ENCODE measurements around the gene SPIRE1. TPM values are rescaled to one million over a fixed set of nuclear protein-coding genes. Genes with fewer than 3 reads are reported as not detected.

SPIRE1 gene
- total and polyA plus RNA-seq, 2 of the 4 experiments (the other 2 are of a cell fraction), result 11.6 to 31.4 TPM

DNA sequence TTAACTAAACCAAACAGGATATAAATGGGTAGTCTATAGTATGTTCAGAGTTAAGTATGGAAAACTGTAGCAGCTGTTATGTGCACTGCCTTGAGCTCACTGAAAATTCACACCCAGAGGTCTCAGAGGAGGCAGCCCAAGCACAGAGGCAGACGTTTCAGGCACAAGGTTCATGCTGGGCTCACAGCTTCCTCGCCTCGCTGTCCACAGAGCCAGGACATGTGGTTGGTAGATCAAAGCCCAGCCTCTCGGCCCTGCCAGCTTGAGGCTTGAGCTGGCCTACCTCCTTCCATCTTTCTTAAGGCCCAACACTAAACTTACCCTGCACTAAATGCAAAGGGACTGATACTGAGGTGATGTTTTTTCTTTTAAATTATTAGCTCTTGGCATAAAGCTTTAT is 206.5 kb downstream of the SPIRE1 start:
- H4K91ac ChIP-seq (ENCODE audit: insufficient read depth, low read depth, low read length), result no peak overlapping the region
- no peaks in the 10 kb centered on the region for H3K27me3 ChIP-seq (ENCODE audit: control insufficient read depth, insufficient read depth, low read length)
- POLR2A ChIA-PET (ENCODE audit: unreplicated experiment), result no interaction called here
- dilution Hi-C loops (cut with HindIII; ENCODE audit: low sequenced_read_pairs, unreplicated experiment), result no loop called here
- no peak for DNase-seq
- no peak overlapping the region for H2AK5ac ChIP-seq (ENCODE audit: low read depth, low read length)
- no peak overlapping the region for H4K8ac ChIP-seq (ENCODE audit: low read depth in 2 of 2, low read length in 2 of 2)
- no peak overlapping the region for H3K4me2 ChIP-seq (ENCODE audit: low read depth, low read length)
- H2AK9ac ChIP-seq (replicated peaks; ENCODE audit: low read depth, low read length, poor library complexity), result no peak overlapping the region
- no peak overlapping the region for H3K4ac ChIP-seq (ENCODE audit: low read depth, low read length)
- H4K20me1 ChIP-seq (ENCODE audit: insufficient read depth, low read length), result no peaks in the 10 kb centered on the region
- no peak overlapping the region for H4K5ac ChIP-seq (ENCODE audit: low read depth, low read length)
- no peak overlapping the region for H3K56ac ChIP-seq (ENCODE audit: extremely low read depth, insufficient read depth, low read length)
- in situ Hi-C loops (cut with MboI; ENCODE audit: low sequenced_read_pairs), result no loop called here
- no peak overlapping the region for H2BK120ac ChIP-seq (ENCODE audit: low read depth, low read length)
- peaks cover 16% of the 10 kb centered on the region for H3K36me3 ChIP-seq (ENCODE audit: control insufficient read depth, insufficient read depth, low read length)
- no peak overlapping the region for H2BK5ac ChIP-seq (ENCODE audit: low read depth, low read length, poor library complexity, severe bottlenecking)
- H3K4me1 ChIP-seq (ENCODE audit: control insufficient read depth, insufficient read depth, low read length), result peaks cover 2% of the 10 kb centered on the region
- no peak overlapping the region for H2BK15ac ChIP-seq (ENCODE audit: low read depth, low read length)
- no peak overlapping the region for H2AFZ ChIP-seq (replicated peaks; ENCODE audit: low read length, poor library complexity)
- H3K4me3 ChIP-seq (ENCODE audit: insufficient read depth, low read depth, low read length), result no peak overlapping the region
- TF ChIP-seq RAD21 (IDR thresholded peaks at IDR 0.05; ENCODE audit: low read length) (no peak), NFE2L2 (IDR thresholded peaks at IDR 0.05; ENCODE audit: low read depth, low read length) (no peak), POLR2A (IDR thresholded peaks at IDR 0.05; ENCODE audit: low read depth, low read length) (no peak), CEBPB (IDR thresholded peaks at IDR 0.05; ENCODE audit: low read depth, low read length) (no peak), MXI1 (IDR thresholded peaks at IDR 0.05; ENCODE audit: borderline replicate concordance, low read depth, low read length) (no peak), SMC3 (IDR thresholded peaks at IDR 0.05; ENCODE audit: low read depth, low read length) (no peak)
- no peaks in the 10 kb centered on the region for H3K9me3 ChIP-seq (ENCODE audit: control insufficient read depth, insufficient read depth, low read length)
- H3K9me1 ChIP-seq (ENCODE audit: insufficient read depth, low read length), result peaks cover 8% of the 10 kb centered on the region
- no peaks in the 10 kb centered on the region; a peak in 1 of 4 replicates for H3K79me1 ChIP-seq (ENCODE audit: low read depth in 1 of 2, low read length in 2 of 2)
- ATAC-seq (ENCODE audit: low read depth), result no peak
- no CpG with 5 or more reads among the region's 4 CpGs for WGBS, 2 experiments (ENCODE audit: extremely low coverage in 2 of 2, insufficient read length in 1 of 2)
- intact Hi-C loops (cut with micrococcal nuclease), result no loop called here
- no peak overlapping the region for H2BK20ac ChIP-seq (ENCODE audit: low read depth, low read length)
- BruUV-seq (replicated peaks), result no TSS peak
- H3K18ac ChIP-seq (ENCODE audit: low read depth, low read length), result no peak overlapping the region
- no peak overlapping the region for H3K23ac ChIP-seq (ENCODE audit: low read depth, low read length)
- H3K14ac ChIP-seq (replicated peaks; ENCODE audit: low read depth, low read length), result no peak overlapping the region
- CTCF ChIA-PET, result interaction anchor here (0.7 to 1.0 kb wide), 2 partner anchors 11 to 13 kb away, joined by 4 read pairs; no protein-coding TSS in a partner anchor
- H3K9ac ChIP-seq (ENCODE audit: low read depth, low read length), result no peak overlapping the region
- no peak overlapping the region for H3K27ac ChIP-seq (ENCODE audit: insufficient read depth, low read length)

All from IMR-90 (cell line).